Progenitor cell of endocrine pancreas (in vitro differentiated cells): ENCODE data around the gene KCNQ1. TPM values are rescaled to one million over a fixed set of nuclear protein-coding genes. Genes with fewer than 3 reads are reported as not detected.

Experiments
- DNase-seq: peaks from one replicate; pipeline ENCODE4 v3.0.0; 2021; ENCODE audit warnings: low spot score; ENCODE audit not compliant: unreplicated experiment
- H3K27ac Mint-ChIP-seq: 2 replicates; pipeline ENCODE4 v1.8.0; 2021; ENCODE audit warnings: mild to moderate bottlenecking, moderate library complexity, mixed read lengths
- H3K27me3 Mint-ChIP-seq: 2 replicates; pipeline ENCODE4 v1.8.0; 2021; ENCODE audit warnings: mixed read lengths
- H3K36me3 Mint-ChIP-seq: 2 replicates; pipeline ENCODE4 v1.8.0; 2022; ENCODE audit warnings: mixed read lengths; ENCODE audit not compliant: insufficient read depth
- H3K4me1 Mint-ChIP-seq: 2 replicates; pipeline ENCODE4 v1.8.0; 2021; ENCODE audit warnings: low read depth, mixed read lengths
- H3K4me3 Mint-ChIP-seq: 2 replicates; pipeline ENCODE4 v1.8.0; 2021; ENCODE audit warnings: low read depth, mild to moderate bottlenecking, moderate library complexity, mixed read lengths
- H3K9me3 Mint-ChIP-seq: 2 replicates; pipeline ENCODE4 v1.8.0; 2021; ENCODE audit warnings: low read depth, mixed read lengths
- total RNA-seq: library from RNA; stranded (reverse); gene quantifications from 2 replicates; pipeline ENCODE4 v1.2.1, GENCODE V29; 2021
- TF ChIP-seq, protein P1 (sequence below): fragments of 200-600 bp; sonication (generic); IDR thresholded peaks from one replicate; pipeline ENCODE4 v1.5.0; 2021; ENCODE audit warnings: antibody characterized with exemption, mild to moderate bottlenecking; ENCODE audit not compliant: unreplicated experiment

Gene KCNQ1
- total RNA-seq, 1 donor from 2014 or later: 3.3 TPM

DNA sequence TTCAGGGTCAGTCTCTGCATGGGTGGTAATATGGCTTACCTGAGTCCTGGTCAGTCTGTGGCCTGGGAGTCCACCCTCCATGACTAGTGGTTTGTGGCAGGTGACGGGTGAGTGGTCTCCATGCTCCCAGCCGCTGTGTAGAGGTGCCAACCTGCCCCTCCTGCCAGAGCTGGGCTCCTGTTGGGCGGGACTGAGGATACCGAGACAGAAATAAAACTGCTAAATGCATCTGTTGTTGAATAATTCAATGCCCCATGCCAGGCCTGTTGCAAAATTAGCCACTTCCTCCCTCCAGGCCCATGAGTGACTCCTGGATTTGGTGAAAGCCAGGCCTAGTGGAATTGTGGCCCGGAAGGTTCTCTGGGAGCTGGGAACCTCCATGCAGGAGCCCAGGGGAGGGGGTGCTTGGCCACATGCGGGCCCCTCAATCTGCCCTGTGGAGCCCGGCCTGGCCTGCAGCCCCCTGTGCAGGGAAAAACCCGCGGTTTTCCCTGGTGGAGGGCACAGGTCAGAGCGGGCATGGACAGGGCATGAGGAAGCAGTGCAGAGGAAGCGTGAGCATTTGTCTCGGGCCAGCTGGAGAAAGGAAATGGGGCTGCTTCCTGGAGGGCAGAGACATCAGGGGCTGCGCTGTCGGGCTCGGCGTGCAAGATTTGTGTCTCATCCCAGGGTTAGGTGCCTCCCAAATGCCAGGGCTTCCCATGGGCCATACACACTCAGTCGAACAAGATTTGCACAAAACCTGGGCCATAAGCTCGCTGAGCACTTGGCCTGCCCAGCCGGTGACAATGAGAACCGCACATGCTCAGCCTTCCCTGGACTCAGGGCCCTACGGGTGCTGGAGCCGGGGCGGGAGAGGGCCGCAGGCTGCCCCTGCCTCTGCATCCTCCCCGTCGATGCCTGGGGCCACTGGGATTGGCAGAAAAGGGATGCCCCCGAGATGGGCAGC, 66.9 kb downstream of the KCNQ1 start:
- peaks cover 28% of the 10 kb centered on the region for H3K27me3 Mint-ChIP-seq
- DNase-seq: no peak
- no peak overlapping the region for H3K4me3 Mint-ChIP-seq
- H3K4me1 Mint-ChIP-seq: no peaks in the 10 kb centered on the region
- H3K36me3 Mint-ChIP-seq: no peaks in the 10 kb centered on the region
- H3K27ac Mint-ChIP-seq: no peak overlapping the region
- no peaks in the 10 kb centered on the region for H3K9me3 Mint-ChIP-seq
- TF ChIP-seq, protein P1, sequence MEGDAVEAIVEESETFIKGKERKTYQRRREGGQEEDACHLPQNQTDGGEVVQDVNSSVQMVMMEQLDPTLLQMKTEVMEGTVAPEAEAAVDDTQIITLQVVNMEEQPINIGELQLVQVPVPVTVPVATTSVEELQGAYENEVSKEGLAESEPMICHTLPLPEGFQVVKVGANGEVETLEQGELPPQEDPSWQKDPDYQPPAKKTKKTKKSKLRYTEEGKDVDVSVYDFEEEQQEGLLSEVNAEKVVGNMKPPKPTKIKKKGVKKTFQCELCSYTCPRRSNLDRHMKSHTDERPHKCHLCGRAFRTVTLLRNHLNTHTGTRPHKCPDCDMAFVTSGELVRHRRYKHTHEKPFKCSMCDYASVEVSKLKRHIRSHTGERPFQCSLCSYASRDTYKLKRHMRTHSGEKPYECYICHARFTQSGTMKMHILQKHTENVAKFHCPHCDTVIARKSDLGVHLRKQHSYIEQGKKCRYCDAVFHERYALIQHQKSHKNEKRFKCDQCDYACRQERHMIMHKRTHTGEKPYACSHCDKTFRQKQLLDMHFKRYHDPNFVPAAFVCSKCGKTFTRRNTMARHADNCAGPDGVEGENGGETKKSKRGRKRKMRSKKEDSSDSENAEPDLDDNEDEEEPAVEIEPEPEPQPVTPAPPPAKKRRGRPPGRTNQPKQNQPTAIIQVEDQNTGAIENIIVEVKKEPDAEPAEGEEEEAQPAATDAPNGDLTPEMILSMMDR: no peak

DNA sequence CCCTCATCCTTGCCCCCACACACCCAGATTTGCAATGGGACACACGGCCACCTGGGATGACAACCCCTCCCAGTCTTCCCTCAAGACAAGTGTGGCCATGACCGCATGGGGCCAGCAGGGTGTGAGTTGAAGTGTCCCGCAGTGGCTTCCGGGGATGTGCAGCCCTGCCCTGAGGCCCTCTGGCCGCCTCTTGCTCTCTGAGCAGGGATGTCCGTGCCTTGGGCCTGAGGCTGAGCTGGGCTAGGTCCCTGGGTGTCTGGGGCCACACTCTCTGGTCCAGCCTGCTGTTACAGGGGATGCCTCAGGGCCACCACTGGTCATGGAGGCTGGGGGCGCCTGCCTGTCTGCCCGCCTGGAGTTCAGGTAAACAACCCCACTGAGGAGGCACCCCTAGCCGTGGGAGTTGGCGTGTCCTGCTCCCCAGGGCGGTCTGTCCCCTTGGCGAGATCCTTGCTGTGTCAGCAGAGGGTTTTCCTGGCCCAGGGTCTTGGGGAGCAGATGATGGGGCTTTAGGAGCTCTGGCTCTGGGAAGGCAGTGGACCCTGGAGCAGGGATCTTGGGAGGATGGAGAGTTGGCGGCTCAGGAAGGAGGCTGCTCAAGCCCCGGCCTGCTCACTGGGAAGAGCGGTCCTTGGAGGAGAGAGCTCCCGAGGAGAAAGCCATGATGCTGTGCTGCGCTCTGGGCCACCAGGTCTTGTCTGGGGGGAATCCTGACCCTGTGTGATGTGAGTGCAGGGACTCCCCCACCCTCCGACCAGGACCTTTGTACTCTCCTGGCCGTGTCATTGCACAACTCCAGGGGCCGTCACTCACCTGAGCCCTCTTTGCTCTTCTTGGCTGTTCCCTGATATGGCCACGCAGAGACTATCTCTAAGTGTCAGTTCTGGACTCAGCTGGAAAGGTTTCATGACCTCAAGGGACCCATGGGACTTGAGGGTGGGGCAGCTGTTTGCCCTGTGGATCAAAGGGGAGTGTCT, 67.9 kb downstream of the KCNQ1 start:
- H3K9me3 Mint-ChIP-seq: no peaks in the 10 kb centered on the region
- no peaks in the 10 kb centered on the region for H3K4me1 Mint-ChIP-seq
- TF ChIP-seq, protein P1: no peak
- no peak overlapping the region for H3K4me3 Mint-ChIP-seq
- DNase-seq: no peak
- peaks cover 19% of the 10 kb centered on the region for H3K27me3 Mint-ChIP-seq
- H3K36me3 Mint-ChIP-seq: no peaks in the 10 kb centered on the region
- H3K27ac Mint-ChIP-seq: no peak overlapping the region

DNA sequence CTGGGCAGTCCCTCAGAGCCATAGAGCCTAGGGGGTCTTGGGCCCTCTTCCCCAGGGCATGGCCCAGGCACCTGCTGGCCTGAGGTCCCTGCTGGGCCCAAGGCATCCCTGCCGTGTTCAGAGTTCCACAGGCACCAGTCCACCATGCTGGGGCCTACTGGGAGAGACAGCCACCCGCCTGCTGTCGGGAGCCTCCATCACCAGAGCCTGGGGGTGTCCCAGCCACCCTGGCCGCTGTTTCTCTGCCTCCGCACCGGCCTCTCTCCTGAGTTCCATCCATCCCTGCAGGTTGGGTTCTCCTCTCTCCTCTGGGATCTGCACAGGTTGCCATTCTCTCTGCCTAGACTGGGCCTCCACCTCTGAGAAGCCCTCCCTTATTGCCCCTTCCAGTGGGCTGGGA, 68.6 kb downstream of the KCNQ1 start:
- Mint-ChIP-seq H3K4me1 (no peaks in the 10 kb centered on the region), H3K36me3 (no peaks in the 10 kb centered on the region), H3K4me3 (no peak overlapping the region), H3K27me3 (peaks cover 25% of the 10 kb centered on the region), H3K27ac (no peak overlapping the region), H3K9me3 (no peaks in the 10 kb centered on the region)
- TF ChIP-seq, protein P1: no peak
- DNase-seq: no peak

DNA sequence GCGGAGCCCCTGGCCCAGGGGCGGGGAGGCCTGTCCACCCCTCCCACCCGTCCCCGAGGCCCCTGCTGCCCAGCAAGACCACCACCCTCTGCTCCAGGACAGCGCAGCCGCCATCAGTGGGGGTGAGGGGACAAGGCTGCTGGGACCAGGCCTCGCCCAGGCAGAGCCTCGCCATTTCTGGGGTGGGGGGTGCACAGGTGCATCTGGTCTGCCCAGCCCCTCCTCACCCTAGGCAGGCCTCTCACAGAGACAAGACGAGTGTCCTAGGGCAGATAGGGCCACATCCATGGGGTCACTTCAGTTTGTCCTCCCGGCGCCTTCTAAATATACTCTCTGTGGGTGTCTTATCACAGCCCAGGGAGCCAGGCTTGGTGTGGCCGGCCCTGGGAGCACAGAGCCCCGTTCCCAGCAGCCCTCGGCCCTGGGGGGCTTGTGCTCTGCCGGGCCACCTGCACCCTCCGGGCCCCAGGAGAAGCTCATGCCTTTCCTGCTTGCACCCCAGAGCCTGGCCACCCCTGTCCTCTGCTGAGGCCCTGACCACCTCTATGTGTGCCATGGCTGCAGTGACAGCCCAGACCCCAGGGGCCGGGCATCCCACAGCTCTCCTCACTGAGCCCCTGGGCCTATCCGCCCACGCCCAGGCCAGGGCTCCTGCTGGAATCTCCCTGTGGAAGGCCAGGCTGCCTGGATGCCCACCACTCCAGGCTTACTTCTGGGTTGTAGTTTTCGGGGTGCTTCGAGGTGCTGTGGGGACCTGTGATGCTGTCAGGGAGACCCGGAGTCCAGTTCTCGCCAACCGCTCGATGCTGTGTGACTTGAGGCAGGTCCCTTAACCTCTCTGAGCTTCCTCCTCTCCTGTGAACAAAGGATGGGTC, 70.8 kb downstream of the KCNQ1 start:
- DNase-seq: peak; percentile 6
- Mint-ChIP-seq H3K27ac (no peak overlapping the region), H3K4me3 (no peak overlapping the region), H3K27me3 (peaks cover 22% of the 10 kb centered on the region), H3K9me3 (no peaks in the 10 kb centered on the region), H3K4me1 (no peaks in the 10 kb centered on the region), H3K36me3 (no peaks in the 10 kb centered on the region)
- TF ChIP-seq, protein P1: no peak
